ENCODE measurements around the gene UBE2F. TPM values are rescaled to one million over a fixed set of nuclear protein-coding genes. Genes with fewer than 3 reads are reported as not detected.

UBE2F gene
- total and polyA plus RNA-seq, 9 of the 15 experiments (the other 6 are each of a cell fraction or from before 2014, with no cell fraction given) = 18.1 to 88.1 (median 53.0) TPM

GRCh38 chr2:238005528-238005927 lies 38.7 kb downstream of the UBE2F start:
- no peaks in the 10 kb centered on the region for H4K20me1 ChIP-seq (replicated peaks; ENCODE audit: control insufficient read depth, insufficient read depth, low read length)
- H3K9me3 ChIP-seq (replicated peaks; ENCODE audit: control insufficient read depth, insufficient read depth, low read depth, low read length) = no peaks in the 10 kb centered on the region
- no TSS peak for BruUV-seq (replicated peaks)
- H3K4me2 ChIP-seq (ENCODE audit: insufficient read depth, low read length) = no peak overlapping the region
- TF ChIP-seq NUFIP1 (IDR thresholded peaks at IDR 0.05; ENCODE audit: partially characterized antibody) (no peak), SMAD3 (CRISPR knock-in tag; conservative IDR thresholded peaks at IDR 0.05) (no peak), CBFB (CRISPR knock-in tag; IDR thresholded peaks at IDR 0.05) (no peak), RAD21 (CRISPR knock-in tag; conservative IDR thresholded peaks at IDR 0.05 in 1 of 2, IDR thresholded peaks at IDR 0.05 in 1 of 2) (no peak)
- TF ChIP-seq, protein P1, sequence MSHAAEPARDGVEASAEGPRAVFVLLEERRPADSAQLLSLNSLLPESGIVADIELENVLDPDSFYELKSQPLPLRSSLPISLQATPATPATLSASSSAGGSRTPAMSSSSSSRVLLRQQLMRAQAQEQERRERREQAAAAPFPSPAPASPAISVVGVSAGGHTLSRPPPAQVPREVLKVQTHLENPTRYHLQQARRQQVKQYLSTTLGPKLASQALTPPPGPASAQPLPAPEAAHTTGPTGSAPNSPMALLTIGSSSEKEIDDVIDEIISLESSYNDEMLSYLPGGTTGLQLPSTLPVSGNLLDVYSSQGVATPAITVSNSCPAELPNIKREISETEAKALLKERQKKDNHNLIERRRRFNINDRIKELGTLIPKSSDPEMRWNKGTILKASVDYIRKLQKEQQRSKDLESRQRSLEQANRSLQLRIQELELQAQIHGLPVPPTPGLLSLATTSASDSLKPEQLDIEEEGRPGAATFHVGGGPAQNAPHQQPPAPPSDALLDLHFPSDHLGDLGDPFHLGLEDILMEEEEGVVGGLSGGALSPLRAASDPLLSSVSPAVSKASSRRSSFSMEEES (CRISPR knock-in tag; IDR thresholded peaks at IDR 0.05) = peak; percentile 2; the same call in 1 of the 2 replicates
- no peak overlapping the region for H3K27ac ChIP-seq (ENCODE audit: extremely low read depth, low read depth, low read length)
- CTCF ChIA-PET (ENCODE audit: low intra/inter-chr PET ratio) = no interaction called here
- H3K9ac ChIP-seq (ENCODE audit: insufficient read depth in 1 of 2, low read depth in 2 of 2, low read length in 2 of 2) = no peak overlapping the region
- H3K9me1 ChIP-seq (ENCODE audit: control insufficient read depth, insufficient read depth, low read length) = no peaks in the 10 kb centered on the region
- DNase-seq (ENCODE audit: extremely low read depth in 1 of 4, low spot score in 3 of 4) (no peak), FAIRE-seq (no peak), ATAC-seq (no peak)
- H2AFZ ChIP-seq (ENCODE audit: low read depth, low read length) = no peak overlapping the region
- H3K79me2 ChIP-seq (ENCODE audit: control insufficient read depth, insufficient read depth, low read length) = peaks cover 25% of the 10 kb centered on the region; the same call in 2 of the 3 replicates
- WGBS (ENCODE audit: insufficient coverage, low coverage, missing lambda C conversion rate) = 91% methylated on average over 1 of the region's 1 CpG
- no peak overlapping the region for H3K4me3 ChIP-seq
- no peaks in the 10 kb centered on the region for H3K4me1 ChIP-seq (replicated peaks in 1 of 2; ENCODE audit: control insufficient read depth in 2 of 2, insufficient read depth in 2 of 2, low read length in 2 of 2)
- H3K36me3 ChIP-seq (ENCODE audit: control insufficient read depth, insufficient read depth, low read length) = peaks cover 14% of the 10 kb centered on the region; the same call in 2 of the 3 replicates
- in situ Hi-C loops (cut with MboI) (no loop called here), intact Hi-C loops (cut with micrococcal nuclease) (no loop called here)
- POLR2A ChIA-PET = interaction anchor here (1.5 kb wide), 1 partner anchor 11 kb away, joined by 3 read pairs; no protein-coding TSS in a partner anchor
- H3K27me3 ChIP-seq (ENCODE audit: control insufficient read depth in 2 of 2, insufficient read depth in 2 of 2, low read length in 2 of 2) = no peaks in the 10 kb centered on the region

All from K562 (cell line).